ENCODE measurements around the gene CENPP.

CENPP gene

GRCh38 chr9:92429836-92430235 lies 104.1 kb downstream of the CENPP start:
- no peak for DNase-seq

- no peak for DNase-seq
These were observed 106.6 kb downstream of the CENPP start for GRCh38 chr9:92432350-92432749.

- DNase-seq = no peak
These were observed 107.3 kb downstream of the CENPP start for GRCh38 chr9:92432972-92433548.

- DNase-seq = no peak
These were observed 109.5 kb downstream of the CENPP start for GRCh38 chr9:92435263-92435662.

- DNase-seq = no peak
These were observed 113.3 kb downstream of the CENPP start for GRCh38 chr9:92438900-92439526.

GRCh38 chr9:92439921-92440750 lies 114.4 kb downstream of the CENPP start:
- DNase-seq = no peak

- DNase-seq = no peak
These were observed 114.9 kb downstream of the CENPP start for GRCh38 chr9:92440751-92441046.

- no peak for DNase-seq
These were observed 119.1 kb downstream of the CENPP start for GRCh38 chr9:92444841-92445240.

- DNase-seq = no peak
These were observed 120.8 kb downstream of the CENPP start for GRCh38 chr9:92446536-92446935.

- no peak for DNase-seq
These were observed 129.5 kb downstream of the CENPP start for GRCh38 chr9:92455217-92455616.

- no peak for DNase-seq
These were observed 131.8 kb downstream of the CENPP start for GRCh38 chr9:92457576-92457975.

GRCh38 chr9:92463387-92463786 lies 137.6 kb downstream of the CENPP start:
- DNase-seq = no peak

GRCh38 chr9:92463984-92464383 lies 138.2 kb downstream of the CENPP start:
- DNase-seq = no peak

GRCh38 chr9:92467041-92467440 lies 141.3 kb downstream of the CENPP start:
- no peak for DNase-seq

- no peak for DNase-seq
These were observed 141.8 kb downstream of the CENPP start for GRCh38 chr9:92467511-92467910.

- DNase-seq = no peak
These were observed 142.5 kb downstream of the CENPP start for GRCh38 chr9:92468206-92468605.

GRCh38 chr9:92474587-92474986 lies 148.8 kb downstream of the CENPP start:
- DNase-seq = no peak

- DNase-seq = no peak
These were observed 151.2 kb downstream of the CENPP start for GRCh38 chr9:92476962-92477361.

- DNase-seq = no peak
These were observed 153.0 kb downstream of the CENPP start for GRCh38 chr9:92478783-92479182.

GRCh38 chr9:92479346-92479745 lies 153.6 kb downstream of the CENPP start:
- no peak for DNase-seq

GRCh38 chr9:92480291-92480771 lies 154.6 kb downstream of the CENPP start:
- no peak for DNase-seq

- no peak for DNase-seq
These were observed 155.4 kb downstream of the CENPP start for GRCh38 chr9:92480986-92481633.

- no peak for DNase-seq
These were observed 156.6 kb downstream of the CENPP start, which contains the start of gene ASPN for GRCh38 chr9:92482329-92482728. Gene ASPN, minus strand, starts transcription at chr9:92482506.

- DNase-seq = no peak
These were observed 157.1 kb downstream of the CENPP start for GRCh38 chr9:92482805-92483204.
